DND-41 (cell line): Measurements from ENCODE around the gene AFF3.

Source experiments
- ATAC-seq: fragments of 200-7000 bp; cut with Tn5 transposase; 3 replicates; pipeline ENCODE4 v1.9.1; 2021; ENCODE audit warnings: low read depth; ENCODE audit not compliant: insufficient read depth
- DNase-seq: peaks from one replicate; pipeline ENCODE4 v3.0.0-alpha.2; 2020
- H2AFZ ChIP-seq: 2 replicates; pipeline ENCODE4 v1.6.0; 2012; ENCODE audit warnings: low read depth, low read length
- H3K27ac ChIP-seq: 2 replicates; pipeline ENCODE4 v1.5.1; 2012; ENCODE audit warnings: low read length, inconsistent platforms
- H3K27me3 ChIP-seq: fragments of 200-600 bp; sonication (generic); 2 replicates; pipeline ENCODE4 v1.6.0; 2012; ENCODE audit warnings: low read length, mild to moderate bottlenecking, inconsistent platforms; ENCODE audit not compliant: insufficient read depth, poor library complexity
- H3K36me3 ChIP-seq: 2 replicates; pipeline ENCODE4 v1.5.1; 2012; ENCODE audit warnings: low read length, inconsistent platforms; ENCODE audit not compliant: insufficient read depth
- H3K4me1 ChIP-seq: 2 replicates; pipeline ENCODE4 v1.5.1; 2012; ENCODE audit warnings: mild to moderate bottlenecking, low read length; ENCODE audit not compliant: insufficient read depth
- H3K4me2 ChIP-seq: 2 replicates; pipeline ENCODE4 v1.6.0; 2012; ENCODE audit warnings: mild to moderate bottlenecking, moderate library complexity, low read length, inconsistent platforms; ENCODE audit not compliant: insufficient read depth
- H3K4me3 ChIP-seq, 2 experiments: fragments of 200-600 bp in 1 of 2; shearing (Covaris generic) in 1 of 2; 2 replicates each; pipeline ENCODE4 v1.5.1; 2012 to 2016; ENCODE audit warnings: inconsistent platforms in 2 of 2, low read length in 2 of 2, mild to moderate bottlenecking in 2 of 2, low read depth in 1 of 2, moderate library complexity in 1 of 2
- H3K79me2 ChIP-seq: 2 replicates; pipeline ENCODE4 v1.6.0; 2012; ENCODE audit warnings: low read length, inconsistent platforms; ENCODE audit not compliant: insufficient read depth
- H3K9ac ChIP-seq: 2 replicates; pipeline ENCODE4 v1.6.0; 2012; ENCODE audit warnings: low read depth, mild to moderate bottlenecking, inconsistent platforms, low read length, moderate library complexity
- H3K9me3 ChIP-seq: 2 replicates; pipeline ENCODE4 v1.5.1; 2012; ENCODE audit warnings: low read length, moderate library complexity, mild to moderate bottlenecking, inconsistent platforms; ENCODE audit not compliant: insufficient read depth, severe bottlenecking
- H4K20me1 ChIP-seq: 2 replicates; pipeline ENCODE4 v1.6.0; 2012; ENCODE audit warnings: low read length; ENCODE audit not compliant: insufficient read depth
- CTCF ChIP-seq: IDR thresholded peaks from 2 replicates; pipeline ENCODE4 v1.5.1; 2012; ENCODE audit warnings: borderline replicate concordance, low read length, moderate library complexity, mild to moderate bottlenecking; ENCODE audit not compliant: poor library complexity, severe bottlenecking; ENCODE audit errors: extremely low read depth
- EZH2 ChIP-seq: IDR thresholded peaks from 3 replicates; pipeline ENCODE4 v1.6.1; 2012; ENCODE audit warnings: borderline replicate concordance, low read depth, mild to moderate bottlenecking, moderate library complexity, low read length, inconsistent platforms; ENCODE audit not compliant: severe bottlenecking

AFF3 gene

GRCh38 chr2:99880148-99880963 is 262.0 kb downstream of the AFF3 start:
- H3K9ac ChIP-seq: no peak overlapping the region
- H2AFZ ChIP-seq: no peak overlapping the region
- no peak for DNase-seq

GRCh38 chr2:99879481-99879880 is 262.9 kb downstream of the AFF3 start:
- no peak overlapping the region for H3K9ac ChIP-seq
- H3K27ac ChIP-seq: no peak overlapping the region
- no peak overlapping the region for H2AFZ ChIP-seq

More at GRCh38 chr2:99880148-99880963, 262.0 kb downstream of the AFF3 start:
- no peaks in the 10 kb centered on the region for H4K20me1 ChIP-seq
- H3K27me3 ChIP-seq: no peaks in the 10 kb centered on the region
- H3K4me3 ChIP-seq: no peak overlapping the region
- no peaks in the 10 kb centered on the region for H3K36me3 ChIP-seq
- H3K79me2 ChIP-seq: no peaks in the 10 kb centered on the region
- H3K9me3 ChIP-seq: no peaks in the 10 kb centered on the region
- TF ChIP-seq CTCF (no peak), EZH2 (no peak)
- no peak for ATAC-seq
- no peak overlapping the region for H3K4me2 ChIP-seq
- no peak overlapping the region for H3K27ac ChIP-seq
- H3K4me1 ChIP-seq: no peaks in the 10 kb centered on the region

GRCh38 chr2:99878581-99879350 is 263.6 kb downstream of the AFF3 start:
- ATAC-seq (no peak), DNase-seq (no peak)
- Histone ChIP-seq H3K9ac (no peak overlapping the region), H3K4me3 (no peak overlapping the region), H3K4me2 (no peak overlapping the region), H3K9me3 (no peaks in the 10 kb centered on the region), H3K27ac (no peak overlapping the region), H3K79me2 (no peaks in the 10 kb centered on the region), H2AFZ (no peak overlapping the region), H3K4me1 (no peaks in the 10 kb centered on the region), H4K20me1 (no peaks in the 10 kb centered on the region), H3K27me3 (no peaks in the 10 kb centered on the region), H3K36me3 (no peaks in the 10 kb centered on the region)
- TF ChIP-seq CTCF (no peak), EZH2 (no peak)

More at GRCh38 chr2:99879481-99879880, 262.9 kb downstream of the AFF3 start:
- no peaks in the 10 kb centered on the region for H3K4me1 ChIP-seq
- no peak overlapping the region for H3K4me2 ChIP-seq
- ATAC-seq: no peak
- no peaks in the 10 kb centered on the region for H3K36me3 ChIP-seq
- no peaks in the 10 kb centered on the region for H3K9me3 ChIP-seq
- H3K79me2 ChIP-seq: no peaks in the 10 kb centered on the region
- DNase-seq: no peak
- no peak overlapping the region for H3K4me3 ChIP-seq
- no peak for TF ChIP-seq CTCF
- TF ChIP-seq EZH2: no peak
- no peaks in the 10 kb centered on the region for H3K27me3 ChIP-seq
- no peaks in the 10 kb centered on the region for H4K20me1 ChIP-seq
